H1 (cell line): ENCODE data around the gene TMEM120B. TPM values are rescaled to one million over a fixed set of nuclear protein-coding genes. Genes with fewer than 3 reads are reported as not detected.

ENCODE experiments used
- CTCF ChIA-PET: fragments of 300-600 bp; sonication (Branson Sonifier 250); formaldehyde crosslinking; loops from one replicate; lab custom pipeline; 2021; ENCODE audit not compliant: partially characterized antibody; lab: Charles Lee
- POLR2A ChIA-PET: fragments of 300-600 bp; sonication (Branson Sonifier 250); formaldehyde crosslinking; loops from one replicate; lab custom pipeline; 2021; ENCODE audit warnings: inconsistent platforms; ENCODE audit not compliant: partially characterized antibody; lab: Charles Lee
- DNase-seq, 2 experiments: peaks; one replicate each; pipeline versions ENCODE4 v3.0.0 to v3.0.0-alpha.2; 2010 to 2022; ENCODE audit warnings: low spot score in 2 of 2, low read depth in 1 of 2, mixed read lengths in 1 of 2
- FAIRE-seq: peaks from 2 replicates; lab custom pipeline; 2011; peaks lifted over from hg19 to GRCh38; lab: Jason Lieb, UNC
- H2AFZ ChIP-seq: 2 replicates; pipeline ENCODE4 v1.8.1; 2012; ENCODE audit warnings: low read length, inconsistent platforms
- H2AK5ac ChIP-seq: 2 replicates; pipeline ENCODE4 v1.6.1; 2013; ENCODE audit warnings: low read depth, low read length
- H2BK120ac ChIP-seq: replicated peaks from 2 replicates; pipeline ENCODE3; 2013; ENCODE audit warnings: low read depth, low read length, inconsistent platforms
- H2BK12ac ChIP-seq: 2 replicates; pipeline ENCODE4 v1.6.1; 2013; ENCODE audit warnings: low read depth, low read length
- H2BK15ac ChIP-seq: 2 replicates; pipeline ENCODE4 v1.6.1; 2013; ENCODE audit warnings: low read length
- H2BK20ac ChIP-seq: 2 replicates; pipeline ENCODE4 v1.6.1; 2013; ENCODE audit warnings: low read length
- H2BK5ac ChIP-seq: 2 replicates; pipeline ENCODE4 v1.6.1; 2013; ENCODE audit warnings: low read depth, low read length
- H3K14ac ChIP-seq: 2 replicates; pipeline ENCODE4 v1.6.1; 2013; ENCODE audit warnings: inconsistent platforms; ENCODE audit not compliant: insufficient read length
- H3K18ac ChIP-seq: 2 replicates; pipeline ENCODE4 v1.6.1; 2013; ENCODE audit warnings: low read length; ENCODE audit errors: extremely low read depth
- H3K23ac ChIP-seq: 2 replicates; pipeline ENCODE4 v1.6.1; 2013; ENCODE audit warnings: inconsistent platforms; ENCODE audit not compliant: insufficient read length
- H3K23me2 ChIP-seq: 2 replicates; pipeline ENCODE4 v1.6.1; 2013; ENCODE audit warnings: low read depth, low read length
- H3K27ac ChIP-seq: 2 replicates; pipeline ENCODE4 v1.6.1; 2011; ENCODE audit warnings: low read depth, low read length, inconsistent platforms
- H3K27me3 ChIP-seq, 4 experiments: replicated peaks in 1 of 4; 1 replicate in 1 of 4; 2 replicates in 3 of 4; pipeline versions ENCODE4 v1.6.1 to v1.8.1; 2011 to 2013; ENCODE audit warnings: low read length in 3 of 4, mild to moderate bottlenecking in 3 of 4, inconsistent platforms in 2 of 4, mixed read lengths in 2 of 4, moderate library complexity in 1 of 4; ENCODE audit not compliant: control insufficient read depth in 3 of 4, insufficient read depth in 3 of 4; ENCODE audit errors: extremely low read depth in 1 of 4
- H3K36me3 ChIP-seq, 4 experiments: 2 replicates each; pipeline versions ENCODE4 v1.6.1 to v1.8.1; 2011 to 2013; ENCODE audit warnings: mild to moderate bottlenecking in 4 of 4, low read length in 3 of 4, moderate library complexity in 2 of 4, control low read depth in 1 of 4, inconsistent platforms in 1 of 4; ENCODE audit not compliant: insufficient read depth in 4 of 4, control insufficient read depth in 2 of 4
- H3K4ac ChIP-seq: replicated peaks from 2 replicates; pipeline ENCODE3; 2013; ENCODE audit warnings: low read length, low read depth, mixed read lengths, inconsistent platforms; ENCODE audit not compliant: insufficient read length
- H3K4me1 ChIP-seq, 4 experiments: replicated peaks in 1 of 4; 1 replicate in 1 of 4; 2 replicates in 3 of 4; pipeline versions ENCODE4 v1.6.1 to v1.8.1; 2011 to 2013; ENCODE audit warnings: low read length in 3 of 4, inconsistent platforms in 2 of 4, mixed read lengths in 1 of 4; ENCODE audit not compliant: insufficient read depth in 4 of 4, control insufficient read depth in 3 of 4
- H3K4me2 ChIP-seq, 2 experiments: 2 replicates each; pipeline versions ENCODE4 v1.6.1 to v1.8.1; 2011 to 2013; ENCODE audit warnings: low read depth in 2 of 2, low read length in 2 of 2, control low read depth in 1 of 2, inconsistent platforms in 1 of 2, mild to moderate bottlenecking in 1 of 2; ENCODE audit not compliant: insufficient read depth in 1 of 2
- H3K4me3 ChIP-seq, 4 experiments: fragments of 200-600, 300-600 bp in 1 of 4; sonication (generic), shearing (Covaris generic), sonication (Bioruptor Twin) in 1 of 4; 2 replicates each; pipeline versions ENCODE4 v1.5.1 to v1.8.1; 2011 to 2016; ENCODE audit warnings: low read length in 4 of 4, low read depth in 3 of 4, control low read depth in 2 of 4, inconsistent platforms in 2 of 4, mild to moderate bottlenecking in 2 of 4, mixed read lengths in 1 of 4, moderate library complexity in 1 of 4; ENCODE audit not compliant: insufficient read depth in 2 of 4; ENCODE audit errors: extremely low read depth in 1 of 4
- H3K56ac ChIP-seq: replicated peaks from 2 replicates; pipeline ENCODE3; 2013; ENCODE audit warnings: low read depth, mild to moderate bottlenecking, mixed read lengths, low read length, inconsistent platforms; ENCODE audit not compliant: insufficient read length
- H3K79me1 ChIP-seq: 2 replicates; pipeline ENCODE4 v1.6.1; 2013; ENCODE audit warnings: low read depth, low read length, control low read depth
- H3K79me2 ChIP-seq, 2 experiments: 2 replicates each; pipeline versions ENCODE4 v1.6.1 to v1.8.1; 2012 to 2013; ENCODE audit warnings: low read length in 2 of 2, mild to moderate bottlenecking in 2 of 2, inconsistent platforms in 1 of 2; ENCODE audit not compliant: insufficient read depth in 2 of 2, control insufficient read depth in 1 of 2
- H3K9ac ChIP-seq, 4 experiments: replicated peaks in 1 of 4; 1 replicate in 1 of 4; 2 replicates in 3 of 4; pipeline versions ENCODE4 v1.6.1 to v1.8.1; 2011 to 2013; ENCODE audit warnings: low read depth in 3 of 4, low read length in 3 of 4, control low read depth in 2 of 4, mild to moderate bottlenecking in 2 of 4, moderate library complexity in 2 of 4, inconsistent platforms in 1 of 4; ENCODE audit errors: extremely low read depth in 1 of 4
- H3K9me3 ChIP-seq, 2 experiments: 2 replicates each; pipeline versions ENCODE4 v1.6.1 to v1.8.1; 2012 to 2013; ENCODE audit warnings: mild to moderate bottlenecking in 2 of 2, moderate library complexity in 2 of 2, control low read depth in 1 of 2, inconsistent platforms in 1 of 2, low read depth in 1 of 2, low read length in 1 of 2, mixed read lengths in 1 of 2; ENCODE audit not compliant: insufficient read depth in 2 of 2
- H4K20me1 ChIP-seq, 2 experiments: replicated peaks in 1 of 2; 2 replicates each; pipeline versions ENCODE3 to v1.8.1; 2011 to 2013; ENCODE audit warnings: inconsistent platforms in 2 of 2, low read length in 2 of 2, mild to moderate bottlenecking in 1 of 2; ENCODE audit not compliant: insufficient read depth in 2 of 2, control insufficient read depth in 1 of 2
- H4K5ac ChIP-seq: 2 replicates; pipeline ENCODE4 v1.6.1; 2013; ENCODE audit warnings: low read length, low read depth, mixed read lengths, inconsistent platforms; ENCODE audit not compliant: insufficient read length
- H4K8ac ChIP-seq: 2 replicates; pipeline ENCODE4 v1.8.0; 2013; ENCODE audit warnings: mild to moderate bottlenecking, moderate library complexity, low read length, inconsistent platforms; ENCODE audit not compliant: insufficient read depth; ENCODE audit errors: extremely low read depth
- H4K91ac ChIP-seq: replicated peaks from 2 replicates; pipeline ENCODE3; 2013; ENCODE audit warnings: low read length, mixed read lengths, inconsistent platforms; ENCODE audit not compliant: insufficient read length
- ASH2L ChIP-seq: fragments of 200-600, 300-600 bp; sonication (generic); IDR thresholded peaks from one replicate; pipeline ENCODE4 v1.7.1; 2017; ENCODE audit warnings: low read length
- BRCA1 ChIP-seq: IDR thresholded peaks from 2 replicates; pipeline ENCODE4 v1.6.1; 2012; ENCODE audit warnings: low read depth, low read length, improper control_type of control experiment
- FOSL1 ChIP-seq: IDR thresholded peaks from 2 replicates; pipeline ENCODE4 v1.6.1; 2011; ENCODE audit warnings: mild to moderate bottlenecking, low read depth, low read length, moderate library complexity; ENCODE audit not compliant: insufficient read depth
- GABPA ChIP-seq: IDR thresholded peaks from 2 replicates; pipeline ENCODE4 v1.6.1; 2011; ENCODE audit warnings: mild to moderate bottlenecking, low read length, moderate library complexity, borderline replicate concordance; ENCODE audit not compliant: insufficient read depth
- HDAC2 ChIP-seq, 2 experiments: fragments of 300-600 bp in 1 of 2; sonication (generic) in 1 of 2; IDR thresholded peaks; 2 replicates each; pipeline ENCODE4 v1.6.1; 2011 to 2012; ENCODE audit warnings: low read depth in 2 of 2, low read length in 2 of 2, mild to moderate bottlenecking in 2 of 2, moderate library complexity in 2 of 2, borderline replicate concordance in 1 of 2, inconsistent platforms in 1 of 2
- JUN ChIP-seq: IDR thresholded peaks from 2 replicates; pipeline ENCODE4 v1.6.1; 2011; ENCODE audit warnings: low read depth, mild to moderate bottlenecking, improper control_type of control experiment, low read length
- KDM1A ChIP-seq: fragments of 200-600, 300-600 bp; sonication (generic); IDR thresholded peaks from 2 replicates; pipeline ENCODE4 v1.7.1; 2016; ENCODE audit warnings: mild to moderate bottlenecking, low read length, borderline replicate concordance
- SP1 ChIP-seq: IDR thresholded peaks from 2 replicates; pipeline ENCODE4 v1.6.1; 2011; ENCODE audit warnings: low read depth, low read length
- USF2 ChIP-seq: IDR thresholded peaks from 2 replicates; pipeline ENCODE4 v1.6.1; 2011; ENCODE audit warnings: low read length, improper control_type of control experiment
- WGBS, 2 experiments: shearing (Covaris generic) in 1 of 2; methylation state at CpG; one replicate each; pipeline versions ENCODE4 v1.1.6 to v1.1.7; 2013 to 2015; ENCODE audit warnings: low lambda C conversion rate in 2 of 2, mixed read lengths in 2 of 2, inconsistent platforms in 1 of 2, low coverage in 1 of 2, missing lambda C conversion rate in 1 of 2; ENCODE audit not compliant: insufficient replicate concordance in 2 of 2, insufficient coverage in 1 of 2, insufficient read length in 1 of 2; ENCODE audit errors: extremely low coverage in 1 of 2, missing lambda C conversion rate in 1 of 2; 5-methylcytosine and 5-hydroxymethylcytosine counted together
- polyA plus RNA-seq, 7 experiments: library from polyadenylated mRNA; depleted of rRNA in 3 of 7; stranded (reverse) in 5 of 7; unstranded in 2 of 7; fragments of >200 nt in 5 of 7; fragments of 200-250 nt in 2 of 7; gene quantifications; 1 replicate in 5 of 7; 2 replicates in 1 of 7; 4 replicates in 1 of 7; pipeline versions ENCODE4 v1.2.1 to v1.2.3, GENCODE V29; 2011 to 2013; ENCODE audit warnings: missing spikeins in 2 of 7, mixed read lengths in 2 of 7
- total RNA-seq: library from RNA; stranded (reverse); fragmentation: NEBNext Ultra II Directional; extraction: Animal tissue kit (Norgen Biotek cat#: 25700); gene quantifications from 2 replicates; pipeline ENCODE4 v1.2.1, GENCODE V29; 2021
- TF ChIP-seq, protein P1 (sequence below): IDR thresholded peaks from 2 replicates; pipeline ENCODE4 v1.6.1; 2012; ENCODE audit warnings: inconsistent platforms
- TF ChIP-seq, protein P2 (sequence below): IDR thresholded peaks from 2 replicates; pipeline ENCODE4 v1.6.1; 2012; ENCODE audit warnings: inconsistent platforms

TMEM120B gene
- total and polyA plus RNA-seq, 2 of the 8 experiments (the other 6 are each of a cell fraction or from before 2014, with no cell fraction given) = 22.0 to 29.1 TPM

GRCh38 chr12:121769831-121770301 lies 57.3 kb downstream of the TMEM120B start:
- no peak overlapping the region for H3K18ac ChIP-seq
- H3K9ac ChIP-seq = no peak overlapping the region
- H3K27me3 ChIP-seq = no peaks in the 10 kb centered on the region
- H3K27ac ChIP-seq = no peak overlapping the region
- no peak overlapping the region for H4K91ac ChIP-seq
- ChIA-PET POLR2A (interaction anchor here (0.6 to 34.9 kb wide), 2 partner anchors 30 to 59 kb away, joined by 4 to 958 read pairs; partner anchors contain the start of genes RHOF and SETD1B), CTCF (interaction anchor here (0.6 to 18.5 kb wide), 8 partner anchors 9 to 271 kb away, joined by 3 to 335 read pairs (median 3); partner anchors contain the start of gene RHOF)
- H2BK120ac ChIP-seq = no peak overlapping the region
- H2AFZ ChIP-seq = no peak overlapping the region
- peaks cover 0 to 7% (median 5%) of the 10 kb centered on the region in 4 experiments; a peak in 5 of 7 replicates for H3K4me1 ChIP-seq
- H3K56ac ChIP-seq = no peak overlapping the region
- no peak for FAIRE-seq
- peak overlapping the region; percentile 23 for H2BK5ac ChIP-seq
- H2AK5ac ChIP-seq = no peak overlapping the region
- WGBS, 2 experiments = 93% methylated on average over 11 of the region's 11 CpGs; no CpG with 5 or more reads in 1 of the 2 experiments
- peaks cover 0 to 8% (median 3%) of the 10 kb centered on the region in 4 experiments; a peak in 4 of 8 replicates for H3K36me3 ChIP-seq
- H4K8ac ChIP-seq = no peak overlapping the region
- H2BK20ac ChIP-seq = no peak overlapping the region
- no peak overlapping the region for H3K23ac ChIP-seq
- H3K9me3 ChIP-seq = no peaks in the 10 kb centered on the region
- 0 out of 2 replicates have a peak overlapping the region, but pooled peaks have one; percentile 39 for H2BK12ac ChIP-seq
- no peak overlapping the region for H3K4me3 ChIP-seq
- no peaks in the 10 kb centered on the region for H3K79me2 ChIP-seq
- TF ChIP-seq USF2 (no peak), KDM1A (no peak), SP1 (no peak), HDAC2 (IDR thresholded peaks at IDR 0.05; ENCODE audit: borderline replicate concordance in 1 of 2, low read depth in 2 of 2, low read length in 2 of 2) (no peak), BRCA1 (no peak), ASH2L (no peak), FOSL1 (no peak), JUN (no peak), GABPA (no peak)
- TF ChIP-seq, protein P1, sequence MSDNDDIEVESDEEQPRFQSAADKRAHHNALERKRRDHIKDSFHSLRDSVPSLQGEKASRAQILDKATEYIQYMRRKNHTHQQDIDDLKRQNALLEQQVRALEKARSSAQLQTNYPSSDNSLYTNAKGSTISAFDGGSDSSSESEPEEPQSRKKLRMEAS = no peak
- TF ChIP-seq, protein P2, sequence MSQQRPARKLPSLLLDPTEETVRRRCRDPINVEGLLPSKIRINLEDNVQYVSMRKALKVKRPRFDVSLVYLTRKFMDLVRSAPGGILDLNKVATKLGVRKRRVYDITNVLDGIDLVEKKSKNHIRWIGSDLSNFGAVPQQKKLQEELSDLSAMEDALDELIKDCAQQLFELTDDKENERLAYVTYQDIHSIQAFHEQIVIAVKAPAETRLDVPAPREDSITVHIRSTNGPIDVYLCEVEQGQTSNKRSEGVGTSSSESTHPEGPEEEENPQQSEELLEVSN = no peak
- H3K23me2 ChIP-seq = no peaks in the 10 kb centered on the region
- no peak overlapping the region for H3K4me2 ChIP-seq
- H3K14ac ChIP-seq = no peak overlapping the region
- H3K4ac ChIP-seq = no peak overlapping the region
- H4K5ac ChIP-seq = no peak overlapping the region
- no peaks in the 10 kb centered on the region; the same call in 1 of the 2 replicates for H3K79me1 ChIP-seq
- no peak overlapping the region for H2BK15ac ChIP-seq
- no peak for DNase-seq
- peaks cover 0 to 5% of the 10 kb centered on the region in 2 experiments for H4K20me1 ChIP-seq
